GM19193 (cell line): Measurements from ENCODE around the gene IL15.

Experiments used
- POLR2A ChIP-seq: IDR thresholded peaks from 4 replicates; pipeline ENCODE4 v1.6.1; 2011; ENCODE audit not compliant: insufficient read depth, insufficient read length; ENCODE audit errors: extremely low read depth

Gene IL15

GRCh38 chr4:141636082-141636770 is at the start of gene IL15:
IL15 (plus strand) TSS chr4:141636583; CDS start chr4:141719465, 82,882 bp downstream.
- TF ChIP-seq POLR2A: peak; percentile 53

- no peak for TF ChIP-seq POLR2A
Observed at GRCh38 chr4:141587897-141588296, 48.5 kb upstream of the IL15 start.

GRCh38 chr4:141595531-141595930 is 40.9 kb upstream of the IL15 start:
- no peak for TF ChIP-seq POLR2A

GRCh38 chr4:141599853-141600252 is 36.5 kb upstream of the IL15 start:
- no peak for TF ChIP-seq POLR2A

GRCh38 chr4:141605425-141605856 is 30.9 kb upstream of the IL15 start:
- no peak for TF ChIP-seq POLR2A

GRCh38 chr4:141609243-141609642 is 27.1 kb upstream of the IL15 start:
- no peak for TF ChIP-seq POLR2A

GRCh38 chr4:141610365-141610764 is 26.0 kb upstream of the IL15 start:
- no peak for TF ChIP-seq POLR2A

GRCh38 chr4:141614878-141615586 is 21.4 kb upstream of the IL15 start:
- TF ChIP-seq POLR2A: no peak

- no peak for TF ChIP-seq POLR2A
Observed at GRCh38 chr4:141620715-141621114, 15.7 kb upstream of the IL15 start.

- TF ChIP-seq POLR2A: no peak
Observed at GRCh38 chr4:141625023-141625422, 11.4 kb upstream of the IL15 start.

GRCh38 chr4:141630854-141631253 is 5.5 kb upstream of the IL15 start:
- TF ChIP-seq POLR2A: no peak

GRCh38 chr4:141635736-141636081 is 674 bp upstream of the IL15 start:
- TF ChIP-seq POLR2A: no peak

- peak; percentile 19 for TF ChIP-seq POLR2A
Observed at GRCh38 chr4:141636771-141637460, 533 bp downstream of the IL15 start.

- no peak for TF ChIP-seq POLR2A
Observed at GRCh38 chr4:141637565-141637964, 1.2 kb downstream of the IL15 start.

GRCh38 chr4:141638230-141638629 is 1.8 kb downstream of the IL15 start:
- no peak for TF ChIP-seq POLR2A

GRCh38 chr4:141640696-141641095 is 4.3 kb downstream of the IL15 start:
- no peak for TF ChIP-seq POLR2A
